Endothelial cell of umbilical vein (primary cell): Measurements from ENCODE around the gene DGKA. TPM values are rescaled to one million over a fixed set of nuclear protein-coding genes. Genes with fewer than 3 reads are reported as not detected.

Experiments
- BruUV-seq: library from RNA; stranded (reverse); fragments of 400-500 nt; replicated peaks from 2 replicates; lab custom pipeline; 2021; lab: Mats Ljungman, UMichigan
- CTCF ChIA-PET: fragments of 300-600, 350-600 bp; sonication (Branson Sonifier 250); formaldehyde crosslinking; loops from one replicate; lab custom pipeline; 2021; ENCODE audit warnings: antibody characterized with exemption, inconsistent platforms; lab: Charles Lee
- POLR2A ChIA-PET: fragments of 300-600, 350-600 bp; sonication (Branson Sonifier 250); formaldehyde crosslinking; loops from one replicate; lab custom pipeline; 2021; ENCODE audit warnings: antibody characterized with exemption, inconsistent platforms; lab: Charles Lee
- DNase-seq: peaks from one replicate; pipeline ENCODE4 v3.0.0-alpha.2; 2011; ENCODE audit warnings: low read depth, low spot score
- FAIRE-seq: peaks from 2 replicates; lab custom pipeline; 2011; peaks lifted over from hg19 to GRCh38; lab: Jason Lieb, UNC
- H2AFZ ChIP-seq: 2 replicates; pipeline ENCODE4 v1.6.0; 2012; ENCODE audit warnings: low read depth, low read length, control low read depth, inconsistent platforms
- H3K27ac ChIP-seq: 2 replicates; pipeline ENCODE4 v1.5.1; 2011; ENCODE audit warnings: low read depth, mild to moderate bottlenecking, control low read depth, low read length, moderate library complexity; ENCODE audit not compliant: insufficient read depth
- H3K27me3 ChIP-seq, 2 experiments: 2 replicates each; pipeline versions ENCODE4 v1.6.0 to v1.6.1; 2011; ENCODE audit warnings: low read length in 2 of 2, mixed read lengths in 1 of 2; ENCODE audit not compliant: control insufficient read depth in 2 of 2, insufficient read depth in 2 of 2
- H3K36me3 ChIP-seq, 2 experiments: 2 replicates in 1 of 2; 3 replicates in 1 of 2; pipeline ENCODE4 v1.5.1; 2011; ENCODE audit warnings: low read length in 2 of 2, mild to moderate bottlenecking in 1 of 2, moderate library complexity in 1 of 2; ENCODE audit not compliant: control insufficient read depth in 2 of 2, insufficient read depth in 2 of 2; ENCODE audit errors: extremely low read depth in 1 of 2
- H3K4me1 ChIP-seq: 3 replicates; pipeline ENCODE4 v1.5.1; 2011; ENCODE audit warnings: mild to moderate bottlenecking, low read length; ENCODE audit not compliant: control insufficient read depth, insufficient read depth; ENCODE audit errors: extremely low read depth
- H3K4me2 ChIP-seq: 2 replicates; pipeline ENCODE4 v1.6.1; 2011; ENCODE audit warnings: low read length, control low read depth, mixed read lengths; ENCODE audit not compliant: insufficient read depth
- H3K4me3 ChIP-seq, 3 experiments: fragments of 200-600 bp in 1 of 3; sonication (generic), shearing (Covaris generic) in 1 of 3; replicated peaks in 1 of 3; 2 replicates each; pipeline ENCODE4 v1.5.1; 2011 to 2016; ENCODE audit warnings: control low read depth in 3 of 3, low read length in 3 of 3, mild to moderate bottlenecking in 2 of 3, inconsistent platforms in 1 of 3, low read depth in 1 of 3, moderate library complexity in 1 of 3; ENCODE audit not compliant: insufficient read depth in 1 of 3
- H3K79me2 ChIP-seq: 2 replicates; pipeline ENCODE4 v1.6.0; 2012; ENCODE audit warnings: low read length, inconsistent platforms; ENCODE audit not compliant: control insufficient read depth, insufficient read depth
- H3K9ac ChIP-seq: replicated peaks from 2 replicates; pipeline ENCODE3; 2011; ENCODE audit warnings: low read length, control low read depth; ENCODE audit not compliant: insufficient read depth; ENCODE audit errors: extremely low read depth
- H3K9me1 ChIP-seq: replicated peaks from 3 replicates; pipeline ENCODE4 v1.6.0; 2011; ENCODE audit warnings: mild to moderate bottlenecking, low read length; ENCODE audit not compliant: control insufficient read depth, insufficient read depth; ENCODE audit errors: extremely low read depth
- H3K9me3 ChIP-seq: replicated peaks from 2 replicates; pipeline ENCODE4 v1.5.1; 2012; ENCODE audit warnings: low read length, inconsistent platforms; ENCODE audit not compliant: control insufficient read depth, insufficient read depth
- H4K20me1 ChIP-seq: replicated peaks from 2 replicates; pipeline ENCODE3; 2011; ENCODE audit warnings: mild to moderate bottlenecking, low read length; ENCODE audit not compliant: control insufficient read depth, insufficient read depth; ENCODE audit errors: extremely low read depth
- JUN ChIP-seq: IDR thresholded peaks from 2 replicates; pipeline ENCODE4 v1.6.1; 2011; ENCODE audit warnings: borderline replicate concordance, low read depth; ENCODE audit not compliant: insufficient read length, insufficient read depth
- POLR2A ChIP-seq: IDR thresholded peaks from 2 replicates; pipeline ENCODE4 v1.6.1; 2012; ENCODE audit warnings: low read depth, mild to moderate bottlenecking, control low read depth, low read length
- dilution Hi-C: fragments of 300-500 bp; cut with MboI; formaldehyde crosslinking; loops from one replicate; pipeline ENCODE4 v1.15.0; 2019; ENCODE audit warnings: low sequenced_read_pairs; ENCODE audit not compliant: extremely low pct_ligation_motif_present
- intact Hi-C: fragments of 100-400 bp; cut with micrococcal nuclease; formaldehyde crosslinking; loops from one replicate; pipeline ENCODE4 v1.10.0; 2022
- polyA plus RNA-seq, 4 experiments: library from polyadenylated mRNA; depleted of rRNA in 3 of 4; stranded (reverse) in 3 of 4; unstranded in 1 of 4; fragments of >200 nt; gene quantifications; 2 replicates each; pipeline versions ENCODE4 v1.2.1 to v1.2.3, GENCODE V29; 2011 to 2012; ENCODE audit warnings: missing spikeins in 1 of 4
- total RNA-seq: library from RNA; stranded (reverse); gene quantifications from 2 replicates; pipeline ENCODE4 v1.2.3, GENCODE V29; 2021
- TF ChIP-seq, protein P1 (sequence below), 2 donors: IDR thresholded peaks; 1 replicate in 1 of 2; 2 replicates in 1 of 2; pipeline ENCODE4 v1.5.1; 2011; ENCODE audit warnings: low read length in 2 of 2, mild to moderate bottlenecking in 2 of 2, moderate library complexity in 2 of 2, control low read depth in 1 of 2, inconsistent platforms in 1 of 2, low read depth in 1 of 2; ENCODE audit not compliant: insufficient read depth in 1 of 2; ENCODE audit errors: extremely low read depth in 1 of 2

Gene DGKA
- total and polyA plus RNA-seq, 2 donors (not counting 3 experiments of a cell fraction or from before 2014, with no cell fraction given): 49.8 to 53.2 TPM

GRCh38 chr12:55996201-55996714 lies 65.3 kb downstream of the DGKA start:
- Histone ChIP-seq H3K4me2 (peak overlapping the region; percentile 74), H3K9ac (no peak overlapping the region), H3K27me3 (no peaks in the 10 kb centered on the region), H3K4me1 (peaks cover 10% of the 10 kb centered on the region), H3K36me3 (peaks cover 8 to 18% of the 10 kb centered on the region in 2 experiments), H3K4me3 (peak overlapping the region; percentile 17 to 73 (median 40)), H3K27ac (no peak overlapping the region), H3K9me3 (no peaks in the 10 kb centered on the region), H3K9me1 (no peaks in the 10 kb centered on the region), H2AFZ (no peak overlapping the region), H3K79me2 (no peaks in the 10 kb centered on the region), H4K20me1 (no peaks in the 10 kb centered on the region)
- DNase-seq (peak; percentile 72), FAIRE-seq (no peak)
- dilution Hi-C loops: no loop called here
- intact Hi-C loops: loop anchor here (1.0 kb wide), 4 partner anchors 33 to 122 kb away; partner anchors contain the start of genes PA2G4 and ZC3H10
- TF ChIP-seq JUN: no peak
- TF ChIP-seq POLR2A: no peak
- TF ChIP-seq, protein P1, sequence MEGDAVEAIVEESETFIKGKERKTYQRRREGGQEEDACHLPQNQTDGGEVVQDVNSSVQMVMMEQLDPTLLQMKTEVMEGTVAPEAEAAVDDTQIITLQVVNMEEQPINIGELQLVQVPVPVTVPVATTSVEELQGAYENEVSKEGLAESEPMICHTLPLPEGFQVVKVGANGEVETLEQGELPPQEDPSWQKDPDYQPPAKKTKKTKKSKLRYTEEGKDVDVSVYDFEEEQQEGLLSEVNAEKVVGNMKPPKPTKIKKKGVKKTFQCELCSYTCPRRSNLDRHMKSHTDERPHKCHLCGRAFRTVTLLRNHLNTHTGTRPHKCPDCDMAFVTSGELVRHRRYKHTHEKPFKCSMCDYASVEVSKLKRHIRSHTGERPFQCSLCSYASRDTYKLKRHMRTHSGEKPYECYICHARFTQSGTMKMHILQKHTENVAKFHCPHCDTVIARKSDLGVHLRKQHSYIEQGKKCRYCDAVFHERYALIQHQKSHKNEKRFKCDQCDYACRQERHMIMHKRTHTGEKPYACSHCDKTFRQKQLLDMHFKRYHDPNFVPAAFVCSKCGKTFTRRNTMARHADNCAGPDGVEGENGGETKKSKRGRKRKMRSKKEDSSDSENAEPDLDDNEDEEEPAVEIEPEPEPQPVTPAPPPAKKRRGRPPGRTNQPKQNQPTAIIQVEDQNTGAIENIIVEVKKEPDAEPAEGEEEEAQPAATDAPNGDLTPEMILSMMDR (IDR thresholded peaks at IDR 0.05; ENCODE audit: extremely low read depth in 1 of 2, insufficient read depth in 1 of 2, low read depth in 1 of 2, low read length in 2 of 2): peak; percentile 67 to 88
- CTCF ChIA-PET: interaction anchor here (0.8 to 7.7 kb wide), 31 partner anchors 9 to 257 kb away, joined by 3 to 295 read pairs (median 6); partner anchors contain the start of genes DGKA, ERBB3, ORMDL2 and PA2G4
- POLR2A ChIA-PET: interaction anchor here (0.7 to 2.2 kb wide), 3 partner anchors 22 to 33 kb away, joined by 4 to 9 read pairs (median 8); partner anchors contain the start of gene RAB5B
- BruUV-seq: no TSS peak
